Stimulated activated CD8-positive, alpha-beta memory T cell treated with anti-CD3 and anti-CD28 coated beads, Interleukin-12 subunit alpha, Interleukin-12 subunit beta, amount 100 ng/mL, for 1 hour (primary cell): Measurements from ENCODE around the gene TSPO.

ENCODE experiments used
- DNase-seq: peaks from one replicate; pipeline ENCODE4 v3.0.0-alpha.2; 2020; ENCODE audit warnings: low read depth

Gene TSPO

DNA sequence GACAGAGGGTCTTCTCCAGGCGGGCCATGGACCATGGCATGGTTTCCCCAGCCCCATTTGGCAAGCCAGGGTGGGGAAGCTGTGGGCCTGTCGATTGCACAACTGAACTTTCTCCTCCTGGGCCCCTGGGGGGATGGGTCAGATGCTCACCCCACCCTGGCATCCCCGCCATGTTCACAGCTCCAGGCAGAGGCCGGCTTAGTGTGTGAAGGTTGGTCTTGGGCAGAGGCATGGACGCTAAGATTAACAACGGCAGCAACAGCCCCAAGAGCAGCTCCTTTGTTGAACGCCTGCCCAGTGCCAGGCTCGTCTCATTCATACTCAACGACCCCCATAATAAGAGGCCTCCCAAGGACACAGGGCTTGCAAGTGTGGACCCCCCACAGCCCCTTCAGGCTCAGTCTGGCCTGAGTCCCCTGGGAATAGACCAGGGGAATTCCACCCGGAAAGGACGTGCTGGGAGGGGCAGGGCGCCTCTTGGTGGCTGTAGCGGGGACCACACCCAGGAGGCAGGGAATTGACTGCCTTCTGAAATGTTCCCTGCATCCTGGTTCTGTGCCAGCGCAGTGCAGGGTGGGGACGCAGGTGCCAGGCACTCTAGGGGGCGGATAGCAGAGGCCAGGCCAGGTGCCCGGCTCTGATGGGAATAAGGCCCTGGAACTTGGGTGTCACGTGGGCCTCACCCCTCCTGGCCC lies 8.3 kb downstream of the TSPO start:
- DNase-seq = no peak

DNA sequence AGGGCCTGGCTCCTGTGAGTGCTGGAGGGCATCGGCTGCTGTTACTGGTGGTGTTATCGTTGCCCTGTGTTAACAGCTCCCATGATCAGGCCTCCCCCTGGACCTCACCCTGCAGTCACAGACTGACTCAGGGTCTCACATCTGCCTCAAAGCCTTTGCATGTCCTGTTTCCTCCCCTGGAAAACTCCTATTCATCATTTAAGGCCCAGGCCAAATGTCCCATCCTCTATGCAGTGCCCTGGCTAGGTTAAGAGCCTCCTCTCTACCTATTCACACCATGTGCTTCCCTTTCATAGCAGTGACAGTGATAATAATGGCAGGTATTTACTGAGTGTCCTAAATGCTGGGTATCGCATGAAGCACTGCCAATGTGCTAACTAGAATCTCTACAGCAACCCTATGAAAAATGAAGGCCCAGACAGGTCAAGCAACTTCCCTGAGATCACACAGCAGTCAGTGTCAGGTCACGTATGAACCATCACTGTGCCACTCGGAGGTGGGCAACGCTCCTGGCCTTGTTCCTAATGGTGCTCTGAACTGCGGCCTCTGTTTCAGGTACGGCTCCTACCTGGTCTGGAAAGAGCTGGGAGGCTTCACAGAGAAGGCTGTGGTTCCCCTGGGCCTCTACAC lies 9.3 kb downstream of the TSPO start:
- no peak for DNase-seq

- no peak for DNase-seq
Observed at GRCh38 chr22:43162412-43163150, 11.2 kb downstream of the TSPO start.

- DNase-seq = no peak
Observed at GRCh38 chr22:43163241-43163795, 12.0 kb downstream of the TSPO start.

- DNase-seq = no peak
Observed at GRCh38 chr22:43164636-43165035, 13.3 kb downstream of the TSPO start.

GRCh38 chr22:43166132-43166930 lies 15.0 kb downstream of the TSPO start:
- no peak for DNase-seq

- DNase-seq = no peak
Observed at GRCh38 chr22:43167001-43167589, 15.7 kb downstream of the TSPO start.

GRCh38 chr22:43168471-43169309 lies 17.3 kb downstream of the TSPO start:
- no peak for DNase-seq

DNA sequence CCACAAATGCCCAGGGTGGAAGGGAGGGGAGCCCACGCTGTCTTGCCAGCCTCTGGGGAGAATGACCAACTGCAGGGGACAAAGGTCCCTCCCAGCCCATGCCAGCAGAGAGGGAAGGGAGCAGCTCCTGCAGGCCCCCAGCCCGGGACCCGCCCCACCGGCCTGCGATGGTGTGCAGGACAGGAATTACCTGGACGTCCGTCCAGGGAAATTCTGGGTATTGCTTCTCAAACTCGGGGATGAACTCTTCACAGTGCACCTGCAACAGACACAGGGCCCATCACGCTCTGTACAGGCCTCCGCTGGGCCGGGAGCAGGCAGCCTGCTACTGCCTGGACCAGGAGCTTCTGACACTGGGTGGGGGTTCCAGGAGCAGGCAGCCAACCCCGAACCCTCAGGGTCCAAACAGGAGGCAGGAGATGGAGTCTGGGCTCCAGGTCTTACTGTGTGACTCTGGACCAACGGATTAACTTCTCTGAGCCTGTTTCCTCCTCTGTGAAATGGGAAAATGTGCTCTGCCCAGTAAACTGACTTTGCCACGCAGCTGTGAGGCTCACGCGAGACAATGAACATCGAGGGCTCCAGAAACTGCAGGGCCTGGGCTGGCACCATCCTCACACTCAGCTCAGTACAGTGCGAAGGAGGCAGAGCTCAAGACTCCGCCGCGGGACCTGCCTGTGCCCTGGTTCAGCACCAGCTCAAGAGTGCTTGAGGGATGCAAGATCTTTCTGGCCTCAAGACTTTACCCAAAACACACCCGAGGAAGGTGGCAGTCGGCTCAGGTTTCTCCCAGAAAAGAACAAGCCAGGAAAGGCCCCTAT lies 18.2 kb downstream of the TSPO start:
- DNase-seq = no peak

DNA sequence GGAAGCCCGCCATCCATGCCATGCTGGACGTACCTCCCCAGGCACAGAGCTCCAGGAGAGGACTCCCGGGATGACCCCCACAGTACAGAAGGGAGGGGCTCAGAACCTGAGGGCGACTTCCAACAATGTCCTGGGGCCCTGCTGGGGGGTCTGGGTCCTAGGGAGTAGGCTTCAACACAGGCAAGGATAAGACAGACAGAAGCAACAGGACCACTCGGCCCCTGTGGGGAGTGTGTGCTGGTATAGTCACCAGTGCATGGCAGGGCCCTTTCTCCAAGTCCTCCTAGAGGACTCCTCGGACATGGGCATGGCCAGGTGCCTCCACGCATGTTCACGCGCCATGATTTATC lies 18.7 kb downstream of the TSPO start:
- DNase-seq = no peak

GRCh38 chr22:43171019-43171491 lies 19.7 kb downstream of the TSPO start:
- DNase-seq = no peak

- DNase-seq = no peak
Observed at GRCh38 chr22:43171607-43172006, 20.2 kb downstream of the TSPO start.

DNA sequence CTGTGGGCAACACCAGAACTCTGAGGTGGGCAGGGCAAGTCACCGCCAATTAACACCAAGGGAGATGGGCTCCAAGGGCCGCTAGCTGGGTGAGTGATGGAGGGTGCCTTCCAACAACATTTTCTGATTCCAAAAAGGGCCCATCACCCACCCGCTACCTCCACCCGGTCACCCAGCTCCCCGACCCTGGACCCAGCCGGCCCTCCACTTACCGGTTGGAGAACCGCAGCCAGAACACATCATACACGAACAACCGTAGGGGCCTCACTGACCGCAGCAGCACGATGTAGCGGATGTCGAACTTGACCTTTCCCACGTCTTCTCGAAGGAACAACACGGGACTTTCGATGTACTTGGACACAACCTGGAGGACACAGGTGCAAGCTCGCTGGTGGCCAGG lies 20.8 kb downstream of the TSPO start:
- DNase-seq = no peak

DNA sequence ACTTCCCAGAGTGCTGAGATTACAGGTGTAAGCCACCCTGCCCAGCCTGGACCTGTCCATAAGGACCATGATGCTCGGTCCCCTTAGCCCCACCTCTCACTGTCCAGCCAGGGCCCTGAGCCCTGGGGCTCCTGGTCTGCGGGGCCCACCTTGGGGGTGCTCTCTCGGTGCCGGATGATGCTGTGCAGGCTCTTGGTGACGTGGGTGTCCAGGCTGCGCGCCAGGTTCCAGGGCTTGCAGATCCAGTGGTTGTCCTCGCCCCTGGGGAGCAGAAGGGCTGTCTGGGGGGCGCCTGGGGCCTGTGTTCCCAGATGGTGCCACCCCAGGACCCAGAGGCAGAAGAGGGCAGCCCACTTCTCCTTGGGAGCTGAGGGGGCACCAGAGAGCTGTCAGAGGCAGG lies 22.2 kb downstream of the TSPO start:
- no peak for DNase-seq

DNA sequence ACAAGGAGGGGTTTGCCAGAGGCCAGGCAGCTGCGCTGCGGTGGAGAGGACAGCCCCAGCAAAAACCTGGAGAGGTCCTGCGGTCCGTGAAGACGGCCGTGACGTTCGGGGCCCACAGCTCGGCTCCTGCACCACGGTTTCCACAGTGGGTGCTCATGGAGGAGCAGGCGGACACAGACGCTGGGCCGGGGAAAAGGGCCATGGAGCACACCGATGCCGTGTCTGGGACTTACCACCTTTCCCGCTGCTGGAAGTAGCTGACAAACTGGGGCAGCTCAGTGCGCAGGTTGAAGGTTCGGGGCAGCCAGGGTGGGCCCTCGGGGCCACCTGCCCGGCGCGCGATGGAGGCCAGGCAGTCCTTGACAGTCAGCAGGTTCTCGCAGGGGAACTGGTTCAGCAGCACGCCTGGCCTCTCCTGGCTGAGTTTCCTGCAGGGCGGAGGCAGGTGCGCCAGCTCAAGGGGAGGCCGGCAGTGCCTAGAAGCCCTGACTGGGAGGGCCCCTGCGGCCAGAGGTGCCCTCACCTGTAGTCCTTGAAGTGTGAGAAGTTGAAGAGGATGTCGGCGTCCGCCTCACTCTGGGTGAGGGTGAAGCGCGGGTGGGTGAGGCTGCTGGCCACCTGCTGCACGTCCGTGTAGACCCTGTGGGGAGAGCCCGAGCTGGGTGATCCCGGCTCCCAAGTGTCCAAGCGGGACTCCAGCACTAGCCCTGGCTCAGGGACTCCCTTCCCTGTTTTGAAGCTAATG lies 22.8 kb downstream of the TSPO start:
- no peak for DNase-seq

- DNase-seq = no peak
Observed at GRCh38 chr22:43174941-43175531, 23.7 kb downstream of the TSPO start.

DNA sequence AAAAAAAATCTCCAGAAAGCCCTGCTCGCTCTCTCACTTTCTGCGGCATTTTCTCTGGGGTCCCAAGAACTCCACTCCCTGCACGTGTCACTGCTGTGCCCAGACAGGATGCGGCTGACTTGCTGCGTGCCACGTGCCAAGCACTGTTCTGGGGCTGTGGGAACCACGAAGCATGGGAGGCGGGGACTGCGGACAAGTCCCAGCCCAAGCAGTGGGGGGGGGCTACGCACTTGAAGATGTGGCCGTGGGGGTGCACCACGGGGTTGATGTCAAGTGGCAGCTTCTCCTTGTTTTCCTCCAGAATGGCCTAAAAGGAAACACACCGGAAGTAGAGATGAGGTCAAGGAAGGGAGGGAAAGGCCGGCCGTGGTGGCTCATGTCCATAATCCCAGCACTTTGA lies 24.7 kb downstream of the TSPO start:
- no peak for DNase-seq

DNA sequence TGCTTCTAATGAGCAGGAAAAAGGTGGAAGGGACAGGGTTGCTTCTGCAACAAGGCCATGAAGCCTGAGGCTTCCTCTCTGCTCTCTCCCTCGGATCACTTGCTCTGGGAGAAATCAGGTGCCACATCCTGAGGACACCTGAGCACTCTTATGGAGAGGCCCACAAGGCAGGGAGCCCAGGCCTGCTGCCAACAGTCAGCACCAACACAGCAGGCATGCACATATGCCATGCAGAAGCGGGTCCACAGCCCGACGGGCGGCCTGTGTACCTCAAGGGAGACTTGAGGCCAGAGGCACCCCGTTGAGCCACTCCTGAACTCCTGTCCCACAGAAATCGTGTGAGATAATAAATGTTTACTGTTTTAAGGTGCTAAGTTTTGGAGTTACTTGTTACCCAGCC lies 26.1 kb downstream of the TSPO start:
- DNase-seq = no peak
